ENCODE data around the gene ZC3H18. TPM values are rescaled to one million over a fixed set of nuclear protein-coding genes. Genes with fewer than 3 reads are reported as not detected.

ZC3H18 gene
- total RNA-seq, 1 donor from 2014 or later: 18.4 TPM

DNA sequence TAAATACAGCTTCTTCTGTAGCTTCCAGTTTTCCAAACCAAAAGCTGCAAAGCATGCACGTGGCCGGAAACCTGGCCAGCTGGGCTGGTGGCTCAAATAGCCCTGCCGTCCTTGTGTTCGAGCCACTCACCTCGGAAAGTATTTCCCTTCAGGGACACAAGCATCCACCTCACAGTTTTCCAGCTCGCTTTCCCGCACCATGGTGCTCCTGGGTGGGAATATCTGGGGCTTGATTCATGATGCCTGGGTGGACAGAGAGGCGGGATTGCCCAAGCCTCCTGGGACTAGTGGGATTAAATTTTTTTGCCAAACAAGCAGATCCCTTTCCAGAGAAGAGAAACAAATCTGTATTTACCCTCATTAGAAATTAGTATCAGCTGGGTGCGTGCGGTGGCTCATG lies 99.8 kb downstream of the ZC3H18 start:
- H3K27me3 ChIP-seq: no peaks in the 10 kb centered on the region
- H3K36me3 ChIP-seq: no peaks in the 10 kb centered on the region
- H3K9me3 ChIP-seq: no peaks in the 10 kb centered on the region
- no peaks in the 10 kb centered on the region for H3K4me1 ChIP-seq
- no peak overlapping the region for H3K27ac ChIP-seq
- intact Hi-C loops (cut with DNase I): no loop called here
- TF ChIP-seq POLR2A (IDR thresholded peaks at IDR 0.05) (no peak), CTCF (IDR thresholded peaks at IDR 0.05) (no peak), POLR2AphosphoS5 (IDR thresholded peaks at IDR 0.05; ENCODE audit: insufficient read depth in 1 of 2, low read depth in 1 of 2) (no peak)
- no peak for DNase-seq (ENCODE audit: extremely low spot score in 2 of 2)
- H3K4me3 ChIP-seq: no peak overlapping the region

DNA sequence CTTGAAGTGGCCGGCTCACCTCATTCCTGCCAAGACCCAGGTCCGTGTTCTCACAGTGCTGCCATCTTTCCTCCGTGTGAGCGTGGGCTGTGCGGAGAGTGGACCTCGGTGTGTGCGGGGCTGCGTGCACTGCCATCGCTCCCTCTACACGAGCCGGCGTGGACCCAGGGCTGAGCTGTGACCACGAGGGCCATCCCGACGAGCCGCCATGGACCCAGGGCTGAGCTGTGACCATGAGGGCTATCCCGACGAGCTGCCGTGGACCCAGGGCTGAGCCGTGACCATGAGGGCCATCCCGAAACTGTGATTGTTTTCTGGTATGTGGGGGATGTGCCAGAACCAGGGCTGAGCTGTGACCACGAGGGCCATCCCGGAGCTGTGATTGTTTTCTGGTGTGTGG lies 101.6 kb downstream of the ZC3H18 start:
- TF ChIP-seq POLR2AphosphoS5 (IDR thresholded peaks at IDR 0.05; ENCODE audit: insufficient read depth in 1 of 2, low read depth in 1 of 2) (no peak), CTCF (IDR thresholded peaks at IDR 0.05) (no peak), POLR2A (IDR thresholded peaks at IDR 0.05) (no peak)
- Histone ChIP-seq H3K27me3 (no peaks in the 10 kb centered on the region), H3K9me3 (no peaks in the 10 kb centered on the region), H3K36me3 (no peaks in the 10 kb centered on the region), H3K4me1 (no peaks in the 10 kb centered on the region), H3K27ac (no peak overlapping the region), H3K4me3 (no peak overlapping the region)
- intact Hi-C loops (cut with DNase I): no loop called here
- DNase-seq (ENCODE audit: extremely low spot score in 2 of 2): no peak

- Histone ChIP-seq H3K27ac (no peak overlapping the region), H3K4me3 (no peak overlapping the region), H3K36me3 (no peaks in the 10 kb centered on the region), H3K9me3 (no peaks in the 10 kb centered on the region), H3K4me1 (no peaks in the 10 kb centered on the region), H3K27me3 (no peaks in the 10 kb centered on the region)
- TF ChIP-seq POLR2AphosphoS5 (IDR thresholded peaks at IDR 0.05; ENCODE audit: insufficient read depth in 1 of 2, low read depth in 1 of 2) (no peak), POLR2A (IDR thresholded peaks at IDR 0.05) (no peak), CTCF (IDR thresholded peaks at IDR 0.05) (no peak)
- no peak for DNase-seq (ENCODE audit: extremely low spot score in 2 of 2)
- intact Hi-C loops (cut with DNase I): no loop called here
Observed at GRCh38 chr16:88672776-88673175, 102.6 kb downstream of the ZC3H18 start.

- Histone ChIP-seq H3K27ac (no peak overlapping the region), H3K36me3 (no peaks in the 10 kb centered on the region), H3K4me1 (no peaks in the 10 kb centered on the region), H3K9me3 (no peaks in the 10 kb centered on the region), H3K4me3 (no peak overlapping the region), H3K27me3 (no peaks in the 10 kb centered on the region)
- no peak for TF ChIP-seq POLR2AphosphoS5 (IDR thresholded peaks at IDR 0.05; ENCODE audit: insufficient read depth in 1 of 2, low read depth in 1 of 2)
- TF ChIP-seq CTCF (IDR thresholded peaks at IDR 0.05): no peak
- intact Hi-C loops (cut with DNase I): no loop called here
- no peak for DNase-seq (ENCODE audit: extremely low spot score in 2 of 2)
Observed at GRCh38 chr16:88673716-88674379, 103.6 kb downstream of the ZC3H18 start.

- TF ChIP-seq POLR2A (IDR thresholded peaks at IDR 0.05) (no peak), CTCF (IDR thresholded peaks at IDR 0.05) (no peak), POLR2AphosphoS5 (IDR thresholded peaks at IDR 0.05; ENCODE audit: insufficient read depth in 1 of 2, low read depth in 1 of 2) (no peak)
- no peak for DNase-seq (ENCODE audit: extremely low spot score in 2 of 2)
- H3K27me3 ChIP-seq: no peaks in the 10 kb centered on the region
- no peak overlapping the region for H3K4me3 ChIP-seq
- intact Hi-C loops (cut with DNase I): no loop called here
- H3K4me1 ChIP-seq: no peaks in the 10 kb centered on the region
- no peaks in the 10 kb centered on the region for H3K9me3 ChIP-seq
- no peak overlapping the region for H3K27ac ChIP-seq
- no peaks in the 10 kb centered on the region for H3K36me3 ChIP-seq
Observed at GRCh38 chr16:88676502-88677242, 106.5 kb downstream of the ZC3H18 start.
